GM21423 (cell line): ENCODE results near the gene PADI2.
A peak's percentile ranks its signal among the peaks of the same experiment; 100 is the strongest.

Experiments
- ATAC-seq: cut with Tn5 transposase; IDR thresholded peaks from one replicate; pipeline ENCODE4 v1.9.1; 2021; ENCODE audit warnings: mild to moderate bottlenecking, moderate library complexity; ENCODE audit not compliant: unreplicated experiment

PADI2 gene

DNA sequence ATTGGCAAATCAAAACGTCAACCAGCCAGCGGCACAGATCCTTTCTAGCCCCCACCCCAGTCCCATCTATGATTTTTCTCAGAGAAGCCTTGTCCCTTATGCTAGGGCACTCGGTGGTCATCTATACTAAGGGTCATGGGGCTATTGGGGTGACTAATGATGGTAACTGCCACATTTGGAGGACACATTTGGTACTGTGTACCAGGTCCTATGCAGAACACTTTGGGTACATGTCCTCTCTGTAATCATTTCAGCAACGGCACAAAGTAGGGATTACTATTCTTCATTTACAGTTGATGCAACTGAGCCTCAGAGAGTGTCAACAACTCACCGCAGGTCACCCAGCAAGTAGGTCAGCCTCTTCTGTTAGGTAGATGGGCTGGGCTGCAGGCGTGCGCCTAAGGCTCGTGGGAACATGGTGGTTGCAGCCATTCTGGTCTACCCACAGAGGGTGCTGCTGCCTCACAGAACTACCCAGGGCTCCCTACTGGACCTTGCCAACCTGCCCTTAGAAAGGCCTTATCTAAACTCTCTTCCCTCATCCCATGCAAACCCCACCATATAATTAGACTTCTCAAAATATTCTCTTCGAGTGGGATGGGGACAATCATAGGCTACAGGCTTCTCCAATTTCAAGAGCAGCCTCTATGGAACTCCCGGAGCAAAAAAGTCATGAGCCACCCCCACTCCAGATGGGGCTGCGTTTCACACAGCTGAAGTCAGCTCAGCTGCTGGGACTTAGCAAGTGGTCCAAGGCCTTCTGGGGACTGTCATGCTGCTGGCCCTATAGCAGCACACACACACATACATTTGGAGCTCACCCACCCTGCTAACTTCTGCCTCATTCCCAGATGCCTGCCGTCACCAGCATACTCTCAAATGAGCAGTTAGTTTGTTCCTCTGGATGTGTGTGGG is 59.6 kb downstream of the PADI2 start:
- no peak for ATAC-seq

DNA sequence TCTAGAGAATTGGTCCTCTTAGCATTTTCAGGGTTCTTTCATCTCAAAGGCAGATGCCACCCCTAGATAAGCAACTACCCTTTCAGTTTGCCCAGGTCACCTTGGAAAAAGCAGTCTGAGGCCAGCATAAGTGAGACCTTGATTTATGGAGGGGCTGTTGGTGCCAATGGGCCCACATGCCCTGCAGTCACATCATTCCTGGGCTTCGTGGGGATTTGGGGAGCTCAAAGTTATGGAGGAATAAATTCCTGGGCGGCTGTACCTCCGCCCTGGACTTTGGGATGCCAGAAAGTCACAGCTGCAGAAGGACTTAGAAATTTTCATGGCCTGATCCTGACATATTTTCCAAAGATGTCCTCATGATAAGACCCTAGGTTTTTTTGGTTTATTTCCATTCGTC is 62.7 kb downstream of the PADI2 start:
- no peak for ATAC-seq

DNA sequence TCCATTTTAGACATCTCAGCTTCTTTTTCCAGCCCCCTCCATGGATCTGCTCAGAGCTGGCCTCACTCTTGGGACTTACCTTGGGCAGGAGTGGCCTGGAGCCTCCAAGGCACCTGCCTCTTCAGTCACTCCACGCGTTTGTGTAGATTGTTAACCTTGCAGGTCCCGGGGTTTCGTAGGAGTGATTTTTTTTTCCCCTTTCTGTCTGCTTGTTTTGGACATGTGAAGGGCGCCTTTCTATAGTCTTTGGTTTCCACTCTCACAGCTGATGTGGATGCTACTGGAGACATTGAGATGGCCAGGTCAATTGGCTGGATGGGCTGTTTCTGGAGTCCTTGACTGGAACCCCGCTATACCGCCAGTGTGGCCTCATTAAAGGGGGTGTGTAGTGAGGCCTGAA is 63.5 kb downstream of the PADI2 start:
- ATAC-seq: no peak

DNA sequence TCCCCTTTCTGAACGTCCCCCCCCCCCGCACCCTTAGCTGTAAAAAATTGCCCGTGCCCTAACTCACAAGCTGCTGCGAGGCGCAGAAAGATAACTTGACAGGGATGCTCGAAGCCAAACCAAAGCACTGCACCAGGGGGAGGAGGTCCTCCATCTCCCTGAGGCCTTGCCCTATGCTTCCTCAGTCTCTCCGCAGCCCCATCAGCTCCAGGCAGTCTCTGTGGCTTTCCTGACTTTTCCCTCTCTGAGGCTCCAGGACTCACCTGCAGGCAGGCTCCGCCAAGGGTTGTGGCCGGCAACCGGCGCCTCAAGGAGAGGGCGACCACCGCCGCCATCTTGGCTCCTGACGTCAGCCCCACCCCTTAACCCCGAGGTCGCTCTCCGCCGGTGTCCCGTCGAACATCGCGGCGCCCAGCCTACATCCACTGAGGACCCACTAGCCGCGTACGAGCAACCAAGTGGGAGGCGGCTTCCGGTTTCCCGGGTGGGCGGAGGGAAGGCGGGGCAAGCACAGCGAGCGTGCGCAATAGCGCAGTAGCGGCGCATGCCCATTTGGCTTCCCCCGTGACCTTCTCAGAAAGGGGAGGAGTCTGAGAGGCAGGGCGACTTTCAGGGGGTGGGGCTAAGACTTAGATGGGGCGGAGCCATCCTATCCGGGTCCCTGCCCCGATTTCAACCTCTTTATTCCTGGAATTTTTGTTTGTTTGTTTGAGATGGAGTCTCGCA is 65.4 kb downstream of the PADI2 start, which contains the start of gene SDHB:
SDHB (minus strand) TSS at position 348 of the 726 bp plus-strand sequence; CDS start at position 335, 13 bp downstream.
- peak; percentile 97 for ATAC-seq

DNA sequence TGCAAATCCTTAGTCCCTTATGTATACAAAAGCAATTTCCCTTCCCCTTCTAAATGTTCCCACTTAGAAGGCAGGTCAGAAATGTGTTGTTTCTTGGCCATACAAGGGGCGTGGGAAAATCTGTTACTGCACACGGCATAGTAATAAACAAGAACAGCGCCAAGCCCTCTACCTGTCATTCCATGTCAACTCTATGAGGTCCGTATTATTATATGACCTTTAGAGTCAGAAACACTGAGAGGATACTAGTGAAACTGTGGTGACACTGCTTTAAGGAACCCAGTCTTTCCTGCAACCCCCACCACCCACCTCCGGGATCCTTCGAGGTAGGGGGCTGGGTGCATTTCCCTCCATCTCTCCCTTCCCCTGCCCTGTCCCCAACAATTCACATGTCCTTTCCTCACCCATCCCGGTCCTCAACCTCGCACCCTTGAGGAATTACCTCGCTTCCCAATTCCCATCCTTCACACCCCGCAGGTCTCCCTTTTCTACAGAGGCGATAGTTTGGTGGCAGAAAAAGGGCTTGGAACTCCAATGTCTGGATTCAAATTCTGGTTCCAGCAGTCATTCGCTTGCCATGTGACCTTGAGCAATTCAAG is 66.1 kb downstream of the PADI2 start:
- ATAC-seq: no peak

DNA sequence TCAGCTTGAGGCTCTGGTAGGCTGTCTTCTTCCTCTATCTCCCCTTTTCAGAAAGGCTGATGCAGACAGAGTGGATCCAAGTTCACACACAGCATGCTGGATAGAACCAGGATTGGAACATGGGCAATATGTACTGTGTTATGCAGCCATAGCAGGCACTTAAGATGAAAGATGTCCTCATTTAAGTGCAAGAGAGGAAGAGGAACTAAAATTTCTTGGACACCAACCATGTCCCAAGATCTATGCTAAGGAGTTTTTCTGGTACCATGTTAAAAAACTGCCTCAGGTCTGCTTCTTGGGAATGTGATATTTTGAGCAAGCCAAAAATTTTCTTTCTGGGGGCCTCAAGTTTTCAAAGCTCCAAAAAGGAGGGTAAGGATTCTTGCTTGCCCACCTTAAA is 66.6 kb downstream of the PADI2 start:
- no peak for ATAC-seq

DNA sequence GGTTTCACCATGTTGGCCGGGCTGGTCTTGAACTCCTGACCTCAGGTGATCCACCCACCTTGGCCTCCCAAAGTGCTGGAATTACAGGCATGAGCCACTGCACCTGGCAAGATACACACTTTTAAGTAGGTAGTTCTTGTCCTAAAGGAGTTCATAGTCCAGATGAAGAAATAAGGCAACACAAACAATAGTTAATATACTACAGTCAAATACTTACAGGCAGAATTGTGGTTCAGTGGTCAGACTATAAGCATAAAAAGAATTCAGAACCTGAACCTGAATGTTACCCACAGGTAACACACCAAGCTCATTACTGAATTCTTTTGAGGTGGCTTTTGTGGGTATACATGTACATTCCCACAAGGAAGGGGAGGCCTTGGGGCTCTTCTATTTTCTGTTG is 67.2 kb downstream of the PADI2 start:
- ATAC-seq: no peak

DNA sequence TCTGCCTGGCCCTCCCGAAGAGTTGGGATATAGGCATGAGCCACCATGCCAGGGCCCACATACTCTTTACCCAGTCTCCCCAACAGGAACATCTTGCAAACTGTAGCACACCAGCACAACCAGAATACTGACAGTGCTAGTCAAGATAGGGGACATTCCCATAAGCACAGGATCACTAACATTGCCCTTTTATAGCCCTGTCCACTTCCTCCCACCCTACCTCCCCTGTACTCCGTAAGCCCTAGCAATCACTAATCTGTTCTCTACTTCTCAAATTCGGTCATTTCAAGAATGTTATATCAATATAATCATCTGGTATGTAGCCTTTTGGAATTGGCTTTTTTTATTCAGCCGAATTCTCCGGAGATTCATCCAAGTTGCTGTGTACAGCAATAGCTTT is 71.3 kb downstream of the PADI2 start:
- ATAC-seq: no peak

DNA sequence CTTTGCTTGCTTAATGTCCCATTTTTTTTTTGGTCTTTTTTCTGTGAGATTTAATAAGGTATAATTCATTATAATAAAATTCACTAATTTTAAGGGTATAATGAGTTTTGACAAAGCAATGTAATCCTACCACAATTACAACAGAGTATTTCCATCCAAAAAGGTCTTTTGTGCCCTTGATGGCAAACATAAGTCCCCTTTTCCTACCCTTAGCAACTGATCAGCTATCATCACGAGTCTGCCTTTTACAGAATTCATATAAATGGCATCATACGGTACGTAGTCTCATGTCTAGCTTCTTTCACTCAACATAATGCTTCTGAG is 73.0 kb downstream of the PADI2 start:
- ATAC-seq: no peak

DNA sequence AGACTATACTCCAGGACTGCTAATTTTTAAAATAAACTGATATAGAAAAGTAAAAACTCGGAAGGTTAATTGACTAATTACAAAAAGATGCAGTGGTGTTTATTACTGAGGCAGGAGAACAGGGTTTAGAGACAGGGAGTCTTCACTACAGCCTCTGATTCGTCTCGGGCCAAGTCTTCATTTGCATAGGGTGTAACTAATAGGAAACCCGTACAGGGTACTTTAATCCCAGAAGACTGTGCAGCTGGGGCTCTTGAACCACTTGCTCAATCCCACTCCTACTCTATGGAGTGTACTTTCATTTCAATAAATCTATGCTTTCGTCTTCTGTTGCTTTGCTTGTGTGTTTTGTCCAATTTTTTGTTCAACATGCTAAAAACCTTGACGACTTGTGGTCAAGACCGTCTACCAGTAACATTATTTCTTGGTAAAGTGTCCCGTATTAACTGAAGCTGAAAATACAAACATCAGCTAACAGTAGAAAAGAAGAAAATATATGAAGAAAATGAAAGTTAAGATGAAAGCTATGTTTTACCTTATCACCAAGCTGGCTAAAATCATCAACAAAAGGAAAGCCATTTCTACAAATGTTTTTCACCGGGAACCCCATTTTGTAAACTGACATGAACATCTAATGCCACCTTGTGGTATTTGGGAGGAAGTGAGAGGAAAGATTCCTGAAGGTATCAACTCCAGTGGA is 73.5 kb downstream of the PADI2 start:
- no peak for ATAC-seq

DNA sequence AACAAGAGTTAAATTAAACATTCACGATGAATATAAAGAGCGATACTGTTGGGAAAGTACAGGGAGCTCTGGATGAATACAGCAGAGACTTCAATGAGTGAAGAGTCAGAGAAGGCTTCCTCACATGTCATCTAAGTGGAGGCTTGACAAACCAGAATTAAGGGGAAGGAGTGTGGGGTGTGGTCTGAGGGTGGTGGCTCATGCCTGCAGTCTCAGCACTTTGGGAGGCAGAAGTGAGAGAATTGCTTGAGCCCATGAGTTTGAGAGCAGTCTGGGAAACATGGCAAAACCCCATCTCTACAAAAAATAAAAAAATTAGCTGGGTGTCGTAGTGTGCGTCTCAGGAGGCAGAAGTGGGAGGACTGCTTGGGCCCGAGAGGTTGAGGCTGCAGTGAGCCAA is 74.1 kb downstream of the PADI2 start:
- no peak for ATAC-seq

DNA sequence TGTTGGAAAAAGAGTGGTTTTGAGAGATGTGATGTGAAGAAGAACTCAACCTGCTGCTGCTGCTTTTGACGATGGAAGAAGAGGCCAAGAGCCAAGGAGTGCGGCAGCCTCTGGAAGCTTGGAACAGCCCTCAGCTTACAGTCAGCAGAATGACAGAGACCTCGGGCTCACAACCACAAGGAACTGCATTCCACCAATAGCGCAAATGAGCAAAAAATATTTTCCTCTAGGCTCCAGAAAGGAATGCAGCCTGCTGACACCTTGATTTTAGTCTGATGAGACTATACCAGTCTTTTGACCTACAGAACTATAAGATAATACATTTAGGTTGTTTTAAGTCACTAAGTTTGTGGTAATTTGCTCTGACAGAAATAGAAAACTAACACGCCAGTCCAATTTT is 75.6 kb downstream of the PADI2 start:
- no peak for ATAC-seq

DNA sequence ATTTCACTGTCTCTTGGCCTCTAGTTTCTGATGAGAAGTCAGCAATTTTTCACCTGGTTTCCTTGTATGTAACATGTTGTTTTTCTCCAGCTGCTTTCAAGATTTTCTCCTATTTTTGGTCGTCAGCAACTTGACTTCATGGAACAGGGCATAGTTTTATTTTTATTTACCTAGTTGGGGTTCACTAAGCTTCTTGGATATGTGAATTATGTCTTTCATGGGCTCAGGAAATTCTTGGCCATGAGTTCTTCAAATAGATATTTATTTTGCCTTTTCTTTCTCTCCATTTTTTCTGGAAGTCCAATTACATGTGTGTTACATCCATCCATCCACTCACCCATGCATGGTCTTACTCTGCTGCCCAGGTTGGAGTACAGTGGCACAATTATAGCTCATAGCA is 79.1 kb downstream of the PADI2 start:
- no peak for ATAC-seq

DNA sequence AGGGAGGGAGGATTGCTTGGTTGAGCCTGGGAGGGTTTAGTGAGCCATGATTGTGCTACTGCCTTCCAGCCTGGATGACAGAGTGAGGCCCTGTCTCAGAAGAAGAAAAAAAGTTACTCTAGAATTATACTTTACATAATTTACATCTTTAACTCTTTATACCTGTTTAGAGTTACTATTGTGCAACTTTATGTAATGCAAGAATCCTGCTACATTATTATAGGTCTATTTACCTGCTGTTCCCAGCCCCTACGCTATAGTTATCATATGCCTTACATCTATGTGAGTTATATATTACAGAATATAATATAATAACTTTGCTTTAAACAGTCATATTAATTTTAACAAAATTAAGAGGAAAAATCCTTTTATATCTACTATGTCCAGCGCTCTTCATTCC is 79.7 kb downstream of the PADI2 start:
- no peak for ATAC-seq

DNA sequence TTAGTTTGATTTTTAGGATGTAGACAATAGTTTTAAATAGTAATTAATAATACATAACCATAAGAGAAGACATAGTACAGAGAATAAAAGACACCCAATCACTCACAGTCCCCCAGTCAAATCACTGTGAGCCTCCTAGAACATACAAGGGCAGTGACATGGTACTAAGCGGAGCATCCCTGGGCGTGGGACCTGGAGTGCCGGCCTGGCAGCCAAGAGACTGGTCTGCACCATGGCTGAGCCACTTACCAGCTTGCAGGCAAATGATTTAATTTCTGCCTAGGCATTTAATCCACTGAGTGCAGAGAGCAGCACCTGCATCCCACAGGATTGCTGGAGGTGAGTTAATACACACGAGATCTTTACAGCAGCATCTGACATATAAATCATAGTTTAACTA is 85.8 kb downstream of the PADI2 start:
- ATAC-seq: no peak

DNA sequence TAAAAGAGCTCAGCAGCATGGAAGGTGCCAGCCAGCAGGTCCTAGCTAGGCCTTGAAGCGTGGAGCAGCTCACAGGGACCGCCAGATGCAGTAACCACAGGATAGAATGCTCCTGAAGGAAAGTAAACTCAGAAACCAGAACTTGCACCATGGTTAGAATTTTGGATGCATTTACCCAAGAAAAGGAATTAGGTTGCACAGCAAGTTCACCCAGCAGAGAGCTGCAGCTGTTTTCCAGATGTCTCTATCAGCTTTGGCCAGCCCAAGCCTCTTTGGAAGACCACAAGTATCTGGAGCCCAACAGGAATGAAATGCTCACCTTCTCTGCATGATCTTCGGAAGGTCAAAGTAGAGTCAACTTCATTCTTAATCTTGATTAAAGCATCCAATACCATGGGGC is 86.5 kb downstream of the PADI2 start:
- ATAC-seq: no peak

DNA sequence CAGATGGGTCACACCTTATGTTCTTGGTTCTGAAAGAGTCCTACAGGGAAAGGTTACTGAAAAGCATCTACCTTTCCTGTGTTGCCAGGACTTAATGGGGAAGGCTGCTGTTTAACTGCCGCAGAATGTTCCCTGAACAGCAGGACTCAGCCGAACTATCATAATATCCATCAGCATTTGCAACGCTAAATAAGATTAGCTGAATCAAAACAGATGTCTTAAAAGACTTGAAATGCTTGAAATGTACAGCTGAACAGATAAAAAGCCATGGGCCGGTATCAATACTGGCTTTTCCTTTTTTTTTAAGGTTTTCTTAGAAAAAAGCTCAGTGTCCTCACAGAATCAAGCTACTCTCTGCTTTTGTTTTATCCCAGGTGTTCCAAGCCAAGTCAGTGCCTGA is 87.8 kb downstream of the PADI2 start:
- no peak for ATAC-seq

DNA sequence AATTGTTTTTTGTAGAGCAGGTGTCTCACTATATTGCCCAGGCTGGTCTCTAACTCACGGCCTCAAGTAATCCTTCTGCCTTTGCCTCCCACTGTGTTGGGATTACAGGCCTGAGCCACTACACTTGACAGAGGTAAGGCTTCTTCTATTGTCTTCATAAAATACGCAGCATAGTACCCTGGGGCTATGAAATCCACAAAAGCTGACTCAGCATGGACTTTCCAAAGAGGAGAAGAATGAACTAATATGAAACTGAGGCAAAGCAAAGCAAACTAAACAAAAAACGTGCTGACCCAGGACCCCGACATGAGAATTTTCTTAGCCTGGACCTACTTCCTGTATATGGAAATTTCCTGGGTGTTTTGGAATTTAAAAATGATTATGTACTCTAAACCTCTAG is 89.0 kb downstream of the PADI2 start:
- no peak for ATAC-seq

DNA sequence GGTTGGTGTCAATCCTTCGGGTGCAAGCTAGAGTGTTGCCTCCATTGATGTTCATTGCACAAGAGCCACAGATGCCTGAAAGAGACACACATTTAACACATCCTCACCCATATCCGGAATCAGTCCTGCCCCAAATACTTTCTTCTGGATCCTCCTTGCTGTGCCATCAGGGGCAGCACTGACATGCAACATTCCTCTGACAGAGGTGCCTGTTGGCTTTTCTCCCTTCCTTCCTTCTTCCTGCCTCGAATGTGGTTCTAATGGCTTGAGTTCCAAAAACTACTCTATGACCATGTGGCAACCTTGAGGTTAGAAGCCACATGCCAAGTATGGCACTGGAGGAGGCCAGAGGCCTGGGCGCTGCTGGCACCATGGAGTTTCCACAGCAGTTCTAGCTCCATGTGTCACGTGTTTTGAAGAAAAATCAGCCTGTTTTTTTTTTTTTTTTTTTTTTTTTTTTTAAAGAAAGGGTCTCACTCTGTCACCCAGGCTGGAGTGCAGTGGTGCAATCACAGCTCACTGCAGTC is 90.5 kb downstream of the PADI2 start:
- no peak for ATAC-seq

DNA sequence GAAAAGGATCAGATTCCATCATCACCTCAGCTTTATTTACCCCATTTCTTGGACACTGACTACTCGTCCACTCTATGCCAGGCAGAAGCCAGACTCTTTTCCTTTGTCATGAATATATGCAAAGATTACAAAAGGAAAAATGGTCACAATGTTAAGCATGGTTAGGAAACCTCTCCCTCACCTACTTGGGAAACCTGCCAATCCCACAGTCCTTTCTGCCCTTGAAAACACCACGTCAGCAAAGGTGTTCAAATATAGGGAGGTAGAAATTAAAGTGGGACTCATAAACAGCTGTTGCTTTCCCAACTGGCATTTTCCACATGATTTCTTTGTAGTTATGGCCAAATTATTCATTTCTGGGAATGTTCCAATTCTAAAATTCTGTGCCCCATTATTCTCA is 91.4 kb downstream of the PADI2 start:
- ATAC-seq: no peak

DNA sequence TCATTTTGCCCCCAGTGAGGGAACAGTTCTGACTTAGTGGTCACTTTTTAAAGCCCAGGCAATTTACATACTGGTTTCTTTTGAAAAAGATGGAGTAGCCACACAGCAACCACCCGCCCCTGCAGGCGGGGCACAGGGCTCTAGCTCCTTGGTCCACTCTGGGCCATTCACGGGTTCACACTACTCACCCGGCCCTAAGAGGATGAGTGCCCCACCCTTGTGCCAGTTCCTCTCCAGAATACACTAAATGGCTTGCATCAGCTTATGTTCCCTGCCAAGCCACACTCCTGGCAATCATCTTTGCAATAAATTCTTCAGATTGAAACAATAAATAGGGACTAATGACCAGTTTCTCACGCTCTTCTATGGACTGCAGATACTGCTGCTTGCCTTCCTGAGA is 91.8 kb downstream of the PADI2 start:
- no peak for ATAC-seq
